ENCODE results near the gene KRT84.

The KRT84 gene

GRCh38 chr12:52338241-52338960 lies 47.1 kb downstream of the KRT84 start:
- no peak for DNase-seq

- no peak for DNase-seq
Measured at GRCh38 chr12:52337054-52337453, 48.4 kb downstream of the KRT84 start.

GRCh38 chr12:52336641-52337040 lies 48.8 kb downstream of the KRT84 start:
- no peak for DNase-seq

GRCh38 chr12:52335598-52336262 lies 49.7 kb downstream of the KRT84 start:
- DNase-seq = no peak

GRCh38 chr12:52334185-52334584 lies 51.3 kb downstream of the KRT84 start:
- no peak for DNase-seq

- no peak for DNase-seq
Measured at GRCh38 chr12:52333321-52333720, 52.1 kb downstream of the KRT84 start.

- DNase-seq = no peak
Measured at GRCh38 chr12:52332381-52332780, 53.1 kb downstream of the KRT84 start.

GRCh38 chr12:52331833-52332232 lies 53.6 kb downstream of the KRT84 start:
- no peak for DNase-seq

- DNase-seq = no peak
Measured at GRCh38 chr12:52331039-52331438, 54.4 kb downstream of the KRT84 start.

- no peak for DNase-seq
Measured at GRCh38 chr12:52327830-52328500, 57.5 kb downstream of the KRT84 start.
